ENCODE data around the gene FGGY. TPM values are rescaled to one million over a fixed set of nuclear protein-coding genes. Genes with fewer than 3 reads are reported as not detected.

Gene FGGY
- total RNA-seq, 1 experiment from 2014 or later = 12.0 TPM

DNA sequence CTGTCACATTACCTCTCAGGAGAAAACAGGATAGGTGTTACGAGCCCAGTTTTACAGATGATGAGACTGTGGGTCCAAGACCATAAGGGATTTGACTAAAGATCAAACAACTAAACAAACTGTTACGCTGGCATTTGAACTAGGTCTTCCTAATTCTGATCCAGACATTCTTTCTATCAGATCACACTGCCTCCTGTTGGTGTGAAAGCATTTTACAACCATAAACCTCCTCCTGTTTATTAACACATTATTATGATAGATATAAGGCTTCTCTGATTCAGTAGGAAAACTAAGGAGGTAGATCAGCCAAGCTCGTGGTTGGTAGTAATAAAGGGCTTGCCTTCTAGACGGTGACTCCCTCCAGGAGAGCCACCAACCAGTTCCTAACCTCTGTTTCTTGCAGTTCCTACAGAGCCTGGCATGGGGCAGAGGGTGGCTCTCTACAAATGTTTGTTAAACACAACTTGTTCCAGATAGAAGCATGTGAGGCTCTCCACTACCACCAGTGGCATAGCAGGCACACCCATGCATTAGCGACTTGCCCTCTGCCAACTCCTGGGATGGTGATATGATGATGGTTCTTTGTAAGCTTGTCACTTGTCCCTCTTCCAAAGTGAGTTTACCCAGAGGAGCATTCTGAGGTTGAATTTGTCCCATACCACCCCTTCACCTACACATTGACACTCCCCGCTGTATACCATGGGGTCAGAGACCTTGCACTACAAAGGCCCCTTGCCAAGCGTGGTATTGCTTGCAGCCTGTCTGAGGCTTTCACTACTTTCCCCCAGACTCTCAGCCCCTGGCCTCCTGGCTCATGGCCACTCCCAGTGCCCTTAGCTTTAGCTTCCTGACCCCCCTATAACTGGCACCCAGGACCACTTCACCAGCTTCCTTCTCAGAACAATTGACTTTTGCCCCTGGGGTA, 421.4 kb downstream of the FGGY start (continued):
- TF ChIP-seq, protein P1, sequence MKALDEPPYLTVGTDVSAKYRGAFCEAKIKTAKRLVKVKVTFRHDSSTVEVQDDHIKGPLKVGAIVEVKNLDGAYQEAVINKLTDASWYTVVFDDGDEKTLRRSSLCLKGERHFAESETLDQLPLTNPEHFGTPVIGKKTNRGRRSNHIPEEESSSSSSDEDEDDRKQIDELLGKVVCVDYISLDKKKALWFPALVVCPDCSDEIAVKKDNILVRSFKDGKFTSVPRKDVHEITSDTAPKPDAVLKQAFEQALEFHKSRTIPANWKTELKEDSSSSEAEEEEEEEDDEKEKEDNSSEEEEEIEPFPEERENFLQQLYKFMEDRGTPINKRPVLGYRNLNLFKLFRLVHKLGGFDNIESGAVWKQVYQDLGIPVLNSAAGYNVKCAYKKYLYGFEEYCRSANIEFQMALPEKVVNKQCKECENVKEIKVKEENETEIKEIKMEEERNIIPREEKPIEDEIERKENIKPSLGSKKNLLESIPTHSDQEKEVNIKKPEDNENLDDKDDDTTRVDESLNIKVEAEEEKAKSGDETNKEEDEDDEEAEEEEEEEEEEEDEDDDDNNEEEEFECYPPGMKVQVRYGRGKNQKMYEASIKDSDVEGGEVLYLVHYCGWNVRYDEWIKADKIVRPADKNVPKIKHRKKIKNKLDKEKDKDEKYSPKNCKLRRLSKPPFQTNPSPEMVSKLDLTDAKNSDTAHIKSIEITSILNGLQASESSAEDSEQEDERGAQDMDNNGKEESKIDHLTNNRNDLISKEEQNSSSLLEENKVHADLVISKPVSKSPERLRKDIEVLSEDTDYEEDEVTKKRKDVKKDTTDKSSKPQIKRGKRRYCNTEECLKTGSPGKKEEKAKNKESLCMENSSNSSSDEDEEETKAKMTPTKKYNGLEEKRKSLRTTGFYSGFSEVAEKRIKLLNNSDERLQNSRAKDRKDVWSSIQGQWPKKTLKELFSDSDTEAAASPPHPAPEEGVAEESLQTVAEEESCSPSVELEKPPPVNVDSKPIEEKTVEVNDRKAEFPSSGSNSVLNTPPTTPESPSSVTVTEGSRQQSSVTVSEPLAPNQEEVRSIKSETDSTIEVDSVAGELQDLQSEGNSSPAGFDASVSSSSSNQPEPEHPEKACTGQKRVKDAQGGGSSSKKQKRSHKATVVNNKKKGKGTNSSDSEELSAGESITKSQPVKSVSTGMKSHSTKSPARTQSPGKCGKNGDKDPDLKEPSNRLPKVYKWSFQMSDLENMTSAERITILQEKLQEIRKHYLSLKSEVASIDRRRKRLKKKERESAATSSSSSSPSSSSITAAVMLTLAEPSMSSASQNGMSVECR (CRISPR knock-in tag; IDR thresholded peaks at IDR 0.05; ENCODE audit: borderline replicate concordance) = no peak
- TF ChIP-seq ETV6 (CRISPR knock-in tag; IDR thresholded peaks at IDR 0.05) (no peak), ZNF317 (CRISPR knock-in tag; IDR thresholded peaks at IDR 0.05; ENCODE audit: borderline replicate concordance, low read depth) (no peak)
- TF ChIP-seq, protein P2, sequence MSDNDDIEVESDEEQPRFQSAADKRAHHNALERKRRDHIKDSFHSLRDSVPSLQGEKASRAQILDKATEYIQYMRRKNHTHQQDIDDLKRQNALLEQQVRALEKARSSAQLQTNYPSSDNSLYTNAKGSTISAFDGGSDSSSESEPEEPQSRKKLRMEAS (CRISPR knock-in tag; IDR thresholded peaks at IDR 0.05) = no peak
- TF ChIP-seq, protein P3, sequence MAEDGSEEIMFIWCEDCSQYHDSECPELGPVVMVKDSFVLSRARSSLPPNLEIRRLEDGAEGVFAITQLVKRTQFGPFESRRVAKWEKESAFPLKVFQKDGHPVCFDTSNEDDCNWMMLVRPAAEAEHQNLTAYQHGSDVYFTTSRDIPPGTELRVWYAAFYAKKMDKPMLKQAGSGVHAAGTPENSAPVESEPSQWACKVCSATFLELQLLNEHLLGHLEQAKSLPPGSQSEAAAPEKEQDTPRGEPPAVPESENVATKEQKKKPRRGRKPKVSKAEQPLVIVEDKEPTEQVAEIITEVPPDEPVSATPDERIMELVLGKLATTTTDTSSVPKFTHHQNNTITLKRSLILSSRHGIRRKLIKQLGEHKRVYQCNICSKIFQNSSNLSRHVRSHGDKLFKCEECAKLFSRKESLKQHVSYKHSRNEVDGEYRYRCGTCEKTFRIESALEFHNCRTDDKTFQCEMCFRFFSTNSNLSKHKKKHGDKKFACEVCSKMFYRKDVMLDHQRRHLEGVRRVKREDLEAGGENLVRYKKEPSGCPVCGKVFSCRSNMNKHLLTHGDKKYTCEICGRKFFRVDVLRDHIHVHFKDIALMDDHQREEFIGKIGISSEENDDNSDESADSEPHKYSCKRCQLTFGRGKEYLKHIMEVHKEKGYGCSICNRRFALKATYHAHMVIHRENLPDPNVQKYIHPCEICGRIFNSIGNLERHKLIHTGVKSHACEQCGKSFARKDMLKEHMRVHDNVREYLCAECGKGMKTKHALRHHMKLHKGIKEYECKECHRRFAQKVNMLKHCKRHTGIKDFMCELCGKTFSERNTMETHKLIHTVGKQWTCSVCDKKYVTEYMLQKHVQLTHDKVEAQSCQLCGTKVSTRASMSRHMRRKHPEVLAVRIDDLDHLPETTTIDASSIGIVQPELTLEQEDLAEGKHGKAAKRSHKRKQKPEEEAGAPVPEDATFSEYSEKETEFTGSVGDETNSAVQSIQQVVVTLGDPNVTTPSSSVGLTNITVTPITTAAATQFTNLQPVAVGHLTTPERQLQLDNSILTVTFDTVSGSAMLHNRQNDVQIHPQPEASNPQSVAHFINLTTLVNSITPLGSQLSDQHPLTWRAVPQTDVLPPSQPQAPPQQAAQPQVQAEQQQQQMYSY (CRISPR knock-in tag; IDR thresholded peaks at IDR 0.05) = no peak

DNA sequence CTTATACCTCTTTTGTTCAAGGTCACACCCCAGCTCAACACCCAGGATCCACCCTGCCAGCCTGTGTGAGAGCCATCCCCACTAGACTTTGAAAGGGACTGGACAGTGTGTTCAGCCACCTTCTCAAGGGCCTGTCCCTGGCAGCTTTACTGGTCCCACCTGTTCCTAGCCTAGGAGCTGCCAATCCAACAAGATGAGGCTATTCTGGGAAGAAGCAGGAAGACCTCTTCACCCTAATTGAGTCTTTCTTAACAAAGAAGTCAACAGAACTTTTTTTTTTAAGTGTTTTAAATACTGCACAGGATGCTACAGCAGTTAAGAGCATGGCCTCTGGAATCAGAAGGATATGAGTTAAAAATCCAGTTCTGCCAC, 422.1 kb downstream of the FGGY start:
- H3K4me1 Mint-ChIP-seq = peaks cover 16% of the 10 kb centered on the region
- peaks cover 19% of the 10 kb centered on the region for H3K9me3 Mint-ChIP-seq
- no peak for DNase-seq (ENCODE audit: low spot score)
- H3K27ac Mint-ChIP-seq = no peak overlapping the region
- ChIA-PET CTCF (no interaction called here), POLR2A (interaction anchor here (1.2 kb wide), 1 partner anchor 49 kb away, joined by 3 read pairs; no protein-coding TSS in a partner anchor)
- no peak for TF ChIP-seq ZNF396 (CRISPR knock-in tag; IDR thresholded peaks at IDR 0.05; ENCODE audit: borderline replicate concordance)
- TF ChIP-seq, protein P4, sequence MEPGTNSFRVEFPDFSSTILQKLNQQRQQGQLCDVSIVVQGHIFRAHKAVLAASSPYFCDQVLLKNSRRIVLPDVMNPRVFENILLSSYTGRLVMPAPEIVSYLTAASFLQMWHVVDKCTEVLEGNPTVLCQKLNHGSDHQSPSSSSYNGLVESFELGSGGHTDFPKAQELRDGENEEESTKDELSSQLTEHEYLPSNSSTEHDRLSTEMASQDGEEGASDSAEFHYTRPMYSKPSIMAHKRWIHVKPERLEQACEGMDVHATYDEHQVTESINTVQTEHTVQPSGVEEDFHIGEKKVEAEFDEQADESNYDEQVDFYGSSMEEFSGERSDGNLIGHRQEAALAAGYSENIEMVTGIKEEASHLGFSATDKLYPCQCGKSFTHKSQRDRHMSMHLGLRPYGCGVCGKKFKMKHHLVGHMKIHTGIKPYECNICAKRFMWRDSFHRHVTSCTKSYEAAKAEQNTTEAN (CRISPR knock-in tag; IDR thresholded peaks at IDR 0.05) = no peak
- no peak for TF ChIP-seq FOXP1 (CRISPR knock-in tag; IDR thresholded peaks at IDR 0.05; ENCODE audit: borderline replicate concordance)
- TF ChIP-seq, protein P5, sequence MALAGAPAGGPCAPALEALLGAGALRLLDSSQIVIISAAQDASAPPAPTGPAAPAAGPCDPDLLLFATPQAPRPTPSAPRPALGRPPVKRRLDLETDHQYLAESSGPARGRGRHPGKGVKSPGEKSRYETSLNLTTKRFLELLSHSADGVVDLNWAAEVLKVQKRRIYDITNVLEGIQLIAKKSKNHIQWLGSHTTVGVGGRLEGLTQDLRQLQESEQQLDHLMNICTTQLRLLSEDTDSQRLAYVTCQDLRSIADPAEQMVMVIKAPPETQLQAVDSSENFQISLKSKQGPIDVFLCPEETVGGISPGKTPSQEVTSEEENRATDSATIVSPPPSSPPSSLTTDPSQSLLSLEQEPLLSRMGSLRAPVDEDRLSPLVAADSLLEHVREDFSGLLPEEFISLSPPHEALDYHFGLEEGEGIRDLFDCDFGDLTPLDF (CRISPR knock-in tag; IDR thresholded peaks at IDR 0.05) = no peak
- TF ChIP-seq, protein P3 (CRISPR knock-in tag; IDR thresholded peaks at IDR 0.05) = no peak
- no peak for TF ChIP-seq FOXK1 (CRISPR knock-in tag; IDR thresholded peaks at IDR 0.05)
- no peak for TF ChIP-seq RORB (CRISPR knock-in tag; IDR thresholded peaks at IDR 0.05)
- TF ChIP-seq CREM (CRISPR knock-in tag; IDR thresholded peaks at IDR 0.05) = no peak
- TF ChIP-seq, protein P6, sequence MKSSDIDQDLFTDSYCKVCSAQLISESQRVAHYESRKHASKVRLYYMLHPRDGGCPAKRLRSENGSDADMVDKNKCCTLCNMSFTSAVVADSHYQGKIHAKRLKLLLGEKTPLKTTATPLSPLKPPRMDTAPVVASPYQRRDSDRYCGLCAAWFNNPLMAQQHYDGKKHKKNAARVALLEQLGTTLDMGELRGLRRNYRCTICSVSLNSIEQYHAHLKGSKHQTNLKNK (CRISPR knock-in tag; IDR thresholded peaks at IDR 0.05) = no peak
- TF ChIP-seq, protein P7, sequence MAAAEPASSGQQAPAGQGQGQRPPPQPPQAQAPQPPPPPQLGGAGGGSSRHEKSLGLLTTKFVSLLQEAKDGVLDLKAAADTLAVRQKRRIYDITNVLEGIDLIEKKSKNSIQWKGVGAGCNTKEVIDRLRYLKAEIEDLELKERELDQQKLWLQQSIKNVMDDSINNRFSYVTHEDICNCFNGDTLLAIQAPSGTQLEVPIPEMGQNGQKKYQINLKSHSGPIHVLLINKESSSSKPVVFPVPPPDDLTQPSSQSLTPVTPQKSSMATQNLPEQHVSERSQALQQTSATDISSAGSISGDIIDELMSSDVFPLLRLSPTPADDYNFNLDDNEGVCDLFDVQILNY (CRISPR knock-in tag; IDR thresholded peaks at IDR 0.05) = no peak
- no peak for TF ChIP-seq NFATC4 (CRISPR knock-in tag; IDR thresholded peaks at IDR 0.05)
- no peak for TF ChIP-seq ZNF423 (CRISPR knock-in tag; IDR thresholded peaks at IDR 0.05)
- no peaks in the 10 kb centered on the region for H3K27me3 Mint-ChIP-seq (ENCODE audit: low read depth)
- ATAC-seq = no peak
- H3K36me3 Mint-ChIP-seq = peaks cover 16% of the 10 kb centered on the region
- no peak overlapping the region for H3K4me3 Mint-ChIP-seq

Data from WTC11 (cell line).